ENCODE results near the gene POU2F1.

POU2F1 gene

GRCh38 chr1:167439301-167439988, 218.8 kb downstream of the POU2F1 start:
- in situ Hi-C loops (cut with MboI; ENCODE audit: low sequenced_read_pairs, unreplicated experiment) = loop anchor here (25.0 kb wide), 1 partner anchor 527 kb away; no protein-coding TSS in a partner anchor
- DNase-seq (ENCODE audit: low spot score) = peak; percentile 63
- no peak for TF ChIP-seq CTCF (IDR thresholded peaks at IDR 0.05; ENCODE audit: borderline replicate concordance, control extremely low read depth, extremely low read depth, insufficient read depth, missing control alignments)

GRCh38 chr1:167440345-167440744, 219.7 kb downstream of the POU2F1 start:
- no peak for TF ChIP-seq CTCF (IDR thresholded peaks at IDR 0.05; ENCODE audit: borderline replicate concordance, control extremely low read depth, extremely low read depth, insufficient read depth, missing control alignments)
- in situ Hi-C loops (cut with MboI; ENCODE audit: low sequenced_read_pairs, unreplicated experiment) = loop anchor here (10.0 to 25.0 kb wide), 3 partner anchors 176 to 528 kb away; no protein-coding TSS in a partner anchor

GRCh38 chr1:167440776-167441175, 220.1 kb downstream of the POU2F1 start:
- no peak for DNase-seq (ENCODE audit: low spot score)
- in situ Hi-C loops (cut with MboI; ENCODE audit: low sequenced_read_pairs, unreplicated experiment) = loop anchor here (10.0 to 25.0 kb wide), 3 partner anchors 176 to 528 kb away; no protein-coding TSS in a partner anchor
- no peak for TF ChIP-seq CTCF (IDR thresholded peaks at IDR 0.05; ENCODE audit: borderline replicate concordance, control extremely low read depth, extremely low read depth, insufficient read depth, missing control alignments)

More at GRCh38 chr1:167440345-167440744, 219.7 kb downstream of the POU2F1 start:
- no peak for DNase-seq (ENCODE audit: low spot score)

GRCh38 chr1:167441222-167441621, 220.5 kb downstream of the POU2F1 start:
- TF ChIP-seq CTCF (IDR thresholded peaks at IDR 0.05; ENCODE audit: borderline replicate concordance, control extremely low read depth, extremely low read depth, insufficient read depth, missing control alignments) = no peak
- in situ Hi-C loops (cut with MboI; ENCODE audit: low sequenced_read_pairs, unreplicated experiment) = loop anchor here (10.0 to 25.0 kb wide), 3 partner anchors 176 to 529 kb away; no protein-coding TSS in a partner anchor
- no peak for DNase-seq (ENCODE audit: low spot score)

GRCh38 chr1:167442142-167442848, 221.6 kb downstream of the POU2F1 start:
- in situ Hi-C loops (cut with MboI; ENCODE audit: low sequenced_read_pairs, unreplicated experiment) = loop anchor here (10.0 to 25.0 kb wide), 3 partner anchors 177 to 530 kb away; no protein-coding TSS in a partner anchor
- peak; percentile 89 for DNase-seq (ENCODE audit: low spot score)
- TF ChIP-seq CTCF (IDR thresholded peaks at IDR 0.05; ENCODE audit: borderline replicate concordance, control extremely low read depth, extremely low read depth, insufficient read depth, missing control alignments) = peak; percentile 80

GRCh38 chr1:167442854-167443565, 222.3 kb downstream of the POU2F1 start:
- in situ Hi-C loops (cut with MboI; ENCODE audit: low sequenced_read_pairs, unreplicated experiment) = loop anchor here (10.0 to 25.0 kb wide), 3 partner anchors 178 to 531 kb away; no protein-coding TSS in a partner anchor
- no peak for DNase-seq (ENCODE audit: low spot score)
- TF ChIP-seq CTCF (IDR thresholded peaks at IDR 0.05; ENCODE audit: borderline replicate concordance, control extremely low read depth, extremely low read depth, insufficient read depth, missing control alignments) = no peak
